Prostate gland (tissue), 2 donors: ENCODE results near the gene KRTAP2-4. TPM values are rescaled to one million over a fixed set of nuclear protein-coding genes. Genes with fewer than 3 reads are reported as not detected.
"Not testable (repeated sequence)": the region's sequence is repeated elsewhere in the genome, so short reads cannot be mapped to it uniquely, and the experiment has no call there.

ENCODE experiments used
- DNase-seq: peaks from one replicate; pipeline ENCODE4 v3.0.0-alpha.2; 2019; ENCODE audit warnings: low spot score
- H3K27ac ChIP-seq, 2 donors: fragments of 200-600 bp; sonication (generic); 2 replicates each; pipeline ENCODE4 v1.5.1; 2017 to 2019
- H3K27me3 ChIP-seq: fragments of 200-600 bp; sonication (generic); replicated peaks from 2 replicates; pipeline ENCODE4 v1.5.1; 2019; ENCODE audit not compliant: insufficient read depth
- H3K36me3 ChIP-seq, 2 donors: fragments of 200-600 bp; sonication (generic); 1 replicate in 1 of 2; 2 replicates in 1 of 2; pipeline versions ENCODE4 v1.5.1 to v1.8.1; 2017 to 2019
- H3K4me1 ChIP-seq: fragments of 200-600 bp; sonication (generic); replicated peaks from 2 replicates; pipeline ENCODE4 v1.5.1; 2019
- H3K4me3 ChIP-seq, 2 donors: fragments of 200-600 bp; sonication (generic); 2 replicates each; pipeline ENCODE4 v1.5.1; 2017 to 2019
- H3K9me3 ChIP-seq: fragments of 200-600 bp; sonication (generic); 2 replicates; pipeline ENCODE4 v1.5.1; 2017
- CTCF ChIP-seq, 4 experiments: fragments of 200-600 bp in 2 of 4; fragments of 450-650 bp in 2 of 4; sonication (generic) in 2 of 4; IDR thresholded peaks; 1 replicate in 3 of 4; 2 replicates in 1 of 4; pipeline ENCODE4 v1.5.1; 2016 to 2019; ENCODE audit warnings: antibody characterized with exemption in 4 of 4, mild to moderate bottlenecking in 2 of 4, moderate library complexity in 2 of 4
- POLR2A ChIP-seq: fragments of 450-650 bp; IDR thresholded peaks from one replicate; pipeline ENCODE4 v1.6.1; 2016; ENCODE audit warnings: antibody characterized with exemption, mild to moderate bottlenecking
- POLR2AphosphoS5 ChIP-seq: sonication (generic); formaldehyde crosslinking; IDR thresholded peaks from one replicate; pipeline ENCODE4 v1.6.1; 2017; ENCODE audit warnings: antibody characterized with exemption
- WGBS: methylation state at CpG from one replicate; pipeline ENCODE4 v1.1.5; 2018; 5-methylcytosine and 5-hydroxymethylcytosine counted together
- intact Hi-C: fragments of 100-400 bp; cut with DNase I; formaldehyde crosslinking; loops from one replicate; pipeline ENCODE4 v1.14.2; 2022
- total RNA-seq, 2 donors: library from RNA; depleted of rRNA; stranded (reverse); fragments of >200 nt; gene quantifications; one replicate each; pipeline ENCODE4 v1.1.0, GENCODE V29; 2016

Gene KRTAP2-4
- total RNA-seq, 2 donors from 2014 or later, result not detected

GRCh38 chr17:41096055-41096454 lies 30.4 kb upstream of the KRTAP2-4 start:
- Histone ChIP-seq H3K27ac (no peak overlapping the region), H3K27me3 (no peaks in the 10 kb centered on the region), H3K4me3 (no peak overlapping the region), H3K9me3 (no peaks in the 10 kb centered on the region), H3K36me3 (no peaks in the 10 kb centered on the region), H3K4me1 (no peaks in the 10 kb centered on the region)
- 84% methylated on average over 7 of the region's 7 CpGs for WGBS
- no peak for DNase-seq
- TF ChIP-seq CTCF (IDR thresholded peaks at IDR 0.05) (no peak), POLR2AphosphoS5 (no peak), POLR2A (no peak)
- intact Hi-C loops, result no loop called here

GRCh38 chr17:41088760-41089352 lies 23.2 kb upstream of the KRTAP2-4 start:
- 68% methylated on average over 4 of the region's 4 CpGs for WGBS
- H3K9me3 ChIP-seq, H3K36me3 ChIP-seq: not testable (repeated sequence)

GRCh38 chr17:41084100-41084856 lies 18.6 kb upstream of the KRTAP2-4 start, which contains the start of gene KRTAP4-7:
KRTAP4-7 (plus strand) TSS chr17:41084150; CDS start chr17:41084207, 57 bp downstream.
- H3K9me3 ChIP-seq, H3K36me3 ChIP-seq, intact Hi-C loops, DNase-seq, H3K27ac ChIP-seq, H3K4me3 ChIP-seq, H3K27me3 ChIP-seq, H3K4me1 ChIP-seq: not testable (repeated sequence)
- 98% methylated on average over 6 of the region's 14 CpGs for WGBS

More at GRCh38 chr17:41088760-41089352, 23.2 kb upstream of the KRTAP2-4 start:
- intact Hi-C loops, DNase-seq, H3K4me3 ChIP-seq, H3K27me3 ChIP-seq, H3K27ac ChIP-seq, H3K4me1 ChIP-seq: not testable (repeated sequence)

- H3K27me3 ChIP-seq, H3K9me3 ChIP-seq, H3K36me3 ChIP-seq, H3K4me1 ChIP-seq, intact Hi-C loops, H3K4me3 ChIP-seq, DNase-seq, H3K27ac ChIP-seq: not testable (repeated sequence)
- 73% methylated on average over 2 of the region's 2 CpGs for WGBS
Measured at GRCh38 chr17:41083427-41083826, 17.7 kb upstream of the KRTAP2-4 start.

GRCh38 chr17:41082626-41083025 lies 16.9 kb upstream of the KRTAP2-4 start:
- DNase-seq, result no peak
- no peaks in the 10 kb centered on the region for H3K4me1 ChIP-seq
- no peaks in the 10 kb centered on the region for H3K36me3 ChIP-seq
- TF ChIP-seq CTCF (IDR thresholded peaks at IDR 0.05), result no peak
- TF ChIP-seq POLR2A, result no peak
- no peak for TF ChIP-seq POLR2AphosphoS5
- no peaks in the 10 kb centered on the region for H3K9me3 ChIP-seq
- H3K27me3 ChIP-seq, result no peaks in the 10 kb centered on the region
- H3K27ac ChIP-seq, result no peak overlapping the region
- intact Hi-C loops, result no loop called here
- H3K4me3 ChIP-seq, result no peak overlapping the region
- 45% methylated on average over 4 of the region's 4 CpGs for WGBS

GRCh38 chr17:41076788-41077187 lies 11.1 kb upstream of the KRTAP2-4 start:
- Histone ChIP-seq H3K9me3 (no peaks in the 10 kb centered on the region), H3K4me1 (no peaks in the 10 kb centered on the region), H3K27me3 (no peaks in the 10 kb centered on the region), H3K4me3 (no peak overlapping the region), H3K27ac (no peak overlapping the region), H3K36me3 (no peaks in the 10 kb centered on the region)
- TF ChIP-seq POLR2AphosphoS5 (no peak), CTCF (IDR thresholded peaks at IDR 0.05) (no peak), POLR2A (no peak)
- intact Hi-C loops, result no loop called here
- DNase-seq, result no peak
